SU-DHL-6 (cell line): Measurements from ENCODE around the gene ABTB2.

Experiments used
- H2AFZ ChIP-seq: fragments of 200-600 bp; sonication (generic); 2 replicates; pipeline ENCODE4 v1.6.1; 2014; ENCODE audit warnings: low read depth, mild to moderate bottlenecking, moderate library complexity, mixed read lengths, antibody characterized with exemption, low read length; ENCODE audit not compliant: severe bottlenecking
- H3F3A ChIP-seq: fragments of 200-600 bp; shearing (Covaris generic); 2 replicates; pipeline ENCODE4 v1.6.0; 2016; ENCODE audit warnings: antibody characterized with exemption, mild to moderate bottlenecking; ENCODE audit not compliant: insufficient read depth
- H3K27ac ChIP-seq: fragments of 200-600 bp; sonication (generic); 2 replicates; pipeline ENCODE4 v1.5.1; 2016; ENCODE audit warnings: low read depth, mild to moderate bottlenecking, low read length, moderate library complexity, mixed read lengths
- H3K27me3 ChIP-seq: fragments of 200-600 bp; sonication (generic), shearing (Covaris generic); 2 replicates; pipeline ENCODE4 v1.6.0; 2014; ENCODE audit warnings: mild to moderate bottlenecking, low read length
- H3K36me3 ChIP-seq: fragments of 200-600 bp; sonication (generic); 2 replicates; pipeline ENCODE4 v1.6.1; 2014; ENCODE audit warnings: mild to moderate bottlenecking, low read length, mixed read lengths
- H3K4me2 ChIP-seq: fragments of 300-600, 200-600 bp; shearing (Covaris generic), sonication (generic); 2 replicates; pipeline ENCODE4 v1.6.0; 2014; ENCODE audit warnings: low read length, low read depth, mild to moderate bottlenecking; ENCODE audit not compliant: poor library complexity, severe bottlenecking
- H3K4me3 ChIP-seq: fragments of 200-600 bp; sonication (generic); 2 replicates; pipeline ENCODE4 v1.5.1; 2014; ENCODE audit warnings: antibody characterized with exemption, low read length, mild to moderate bottlenecking, mixed read lengths; ENCODE audit not compliant: insufficient read depth, poor library complexity, severe bottlenecking
- H3K79me2 ChIP-seq: fragments of 200-600 bp; sonication (generic); 2 replicates; pipeline ENCODE4 v1.6.1; 2014; ENCODE audit warnings: mild to moderate bottlenecking, low read length, moderate library complexity; ENCODE audit not compliant: insufficient read depth
- H3K9ac ChIP-seq: fragments of 200-600 bp; sonication (generic); 2 replicates; pipeline ENCODE4 v1.7.0; 2014; ENCODE audit warnings: mild to moderate bottlenecking, low read length
- H3K9me2 ChIP-seq: fragments of 200-600 bp; sonication (generic); replicated peaks from 2 replicates; pipeline ENCODE4 v1.6.1; 2014; ENCODE audit warnings: low read length; ENCODE audit not compliant: insufficient read depth
- H3K9me3 ChIP-seq: fragments of 200-600 bp; sonication (generic); 2 replicates; pipeline ENCODE4 v1.6.1; 2014; ENCODE audit warnings: low read length, mixed read lengths; ENCODE audit not compliant: insufficient read depth
- H4K20me1 ChIP-seq: fragments of 200-600 bp; sonication (generic); 2 replicates; pipeline ENCODE4 v1.6.1; 2014; ENCODE audit warnings: low read depth, mild to moderate bottlenecking, antibody characterized with exemption, low read length, moderate library complexity, mixed read lengths
- EZH2phosphoT487 ChIP-seq: fragments of 200-600 bp; sonication (generic), shearing (Covaris generic); conservative IDR thresholded peaks from 2 replicates; pipeline ENCODE4 v1.6.1; 2018; ENCODE audit warnings: mild to moderate bottlenecking, antibody characterized with exemption, low read length, moderate library complexity, mixed read lengths
- TF ChIP-seq, protein P1 (sequence below): fragments of 200-600 bp; sonication (generic); IDR thresholded peaks from one replicate; pipeline ENCODE4 v1.5.1; 2017; ENCODE audit warnings: antibody characterized with exemption, mild to moderate bottlenecking, low read length, moderate library complexity; ENCODE audit not compliant: insufficient read depth, poor library complexity, severe bottlenecking

Gene ABTB2

DNA sequence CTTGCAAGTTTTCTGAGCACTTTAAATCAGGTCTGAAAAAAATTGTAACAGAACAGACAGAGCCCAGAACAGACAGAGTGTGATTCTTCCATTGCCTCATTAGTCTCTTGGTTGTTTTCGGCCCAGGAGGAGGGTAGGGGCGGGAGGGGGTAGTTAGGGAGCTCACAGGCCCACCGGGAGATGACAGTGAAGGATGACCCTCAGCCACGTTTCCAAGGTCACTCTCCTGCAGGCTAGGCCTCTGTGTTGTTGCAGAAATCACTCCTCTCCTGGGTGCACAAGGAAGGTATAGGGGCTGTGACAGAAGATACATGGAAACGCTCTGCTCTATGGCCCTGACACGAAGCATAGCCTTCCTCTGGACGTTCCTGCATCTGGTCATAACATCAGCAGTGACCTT is 69.3 kb downstream of the ABTB2 start:
- no peaks in the 10 kb centered on the region for H3F3A ChIP-seq
- H3K79me2 ChIP-seq: no peaks in the 10 kb centered on the region
- TF ChIP-seq, protein P1, sequence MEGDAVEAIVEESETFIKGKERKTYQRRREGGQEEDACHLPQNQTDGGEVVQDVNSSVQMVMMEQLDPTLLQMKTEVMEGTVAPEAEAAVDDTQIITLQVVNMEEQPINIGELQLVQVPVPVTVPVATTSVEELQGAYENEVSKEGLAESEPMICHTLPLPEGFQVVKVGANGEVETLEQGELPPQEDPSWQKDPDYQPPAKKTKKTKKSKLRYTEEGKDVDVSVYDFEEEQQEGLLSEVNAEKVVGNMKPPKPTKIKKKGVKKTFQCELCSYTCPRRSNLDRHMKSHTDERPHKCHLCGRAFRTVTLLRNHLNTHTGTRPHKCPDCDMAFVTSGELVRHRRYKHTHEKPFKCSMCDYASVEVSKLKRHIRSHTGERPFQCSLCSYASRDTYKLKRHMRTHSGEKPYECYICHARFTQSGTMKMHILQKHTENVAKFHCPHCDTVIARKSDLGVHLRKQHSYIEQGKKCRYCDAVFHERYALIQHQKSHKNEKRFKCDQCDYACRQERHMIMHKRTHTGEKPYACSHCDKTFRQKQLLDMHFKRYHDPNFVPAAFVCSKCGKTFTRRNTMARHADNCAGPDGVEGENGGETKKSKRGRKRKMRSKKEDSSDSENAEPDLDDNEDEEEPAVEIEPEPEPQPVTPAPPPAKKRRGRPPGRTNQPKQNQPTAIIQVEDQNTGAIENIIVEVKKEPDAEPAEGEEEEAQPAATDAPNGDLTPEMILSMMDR: no peak
- no peak for TF ChIP-seq EZH2phosphoT487
- no peaks in the 10 kb centered on the region for H3K9me2 ChIP-seq
- H3K27me3 ChIP-seq: no peaks in the 10 kb centered on the region
- H3K27ac ChIP-seq: no peak overlapping the region
- H4K20me1 ChIP-seq: no peaks in the 10 kb centered on the region
- no peak overlapping the region for H2AFZ ChIP-seq
- no peaks in the 10 kb centered on the region for H3K36me3 ChIP-seq
- no peaks in the 10 kb centered on the region for H3K9me3 ChIP-seq
- H3K4me2 ChIP-seq: no peak overlapping the region
- H3K9ac ChIP-seq: no peak overlapping the region
- H3K4me3 ChIP-seq: no peak overlapping the region

DNA sequence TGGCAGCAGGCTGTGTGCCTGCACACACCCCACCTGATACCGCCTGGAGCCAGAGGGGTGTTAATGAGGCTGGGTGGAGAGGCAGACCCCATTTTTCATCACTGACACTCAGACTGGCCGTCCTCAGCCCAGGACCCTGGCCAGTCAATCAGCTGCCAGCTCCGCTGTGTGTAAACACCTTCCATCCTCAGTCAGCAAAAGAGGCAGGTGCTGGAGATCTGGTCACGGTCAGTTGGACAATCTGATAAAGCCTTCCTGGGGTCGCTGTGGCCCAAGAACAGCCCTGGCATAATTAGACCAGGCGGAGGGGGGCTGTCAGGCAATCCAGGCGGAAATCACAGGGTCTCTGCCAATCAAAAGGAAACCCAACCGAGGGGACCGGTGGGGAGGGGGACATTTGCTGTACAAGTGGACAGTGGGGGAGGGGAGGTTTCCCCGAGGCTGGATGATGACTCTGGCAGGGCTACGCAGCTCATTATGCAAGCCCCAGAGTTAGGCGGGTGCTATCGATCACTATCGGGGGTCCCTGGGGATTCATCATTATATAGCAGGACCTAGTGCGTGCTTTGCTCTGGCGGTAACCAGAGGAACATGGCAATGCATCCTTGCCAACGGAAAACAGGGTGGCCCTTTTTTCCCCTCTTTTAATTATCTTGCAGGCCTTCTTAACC is 72.9 kb downstream of the ABTB2 start:
- H3K36me3 ChIP-seq: no peaks in the 10 kb centered on the region
- no peaks in the 10 kb centered on the region for H3F3A ChIP-seq
- H3K4me2 ChIP-seq: no peak overlapping the region
- H3K4me3 ChIP-seq: no peak overlapping the region
- no peaks in the 10 kb centered on the region for H3K27me3 ChIP-seq
- H3K79me2 ChIP-seq: no peaks in the 10 kb centered on the region
- H3K9ac ChIP-seq: no peak overlapping the region
- no peaks in the 10 kb centered on the region for H3K9me3 ChIP-seq
- TF ChIP-seq, protein P1: no peak
- TF ChIP-seq EZH2phosphoT487: no peak
- no peaks in the 10 kb centered on the region for H3K9me2 ChIP-seq
- no peaks in the 10 kb centered on the region for H4K20me1 ChIP-seq
- H3K27ac ChIP-seq: no peak overlapping the region
- H2AFZ ChIP-seq: no peak overlapping the region

DNA sequence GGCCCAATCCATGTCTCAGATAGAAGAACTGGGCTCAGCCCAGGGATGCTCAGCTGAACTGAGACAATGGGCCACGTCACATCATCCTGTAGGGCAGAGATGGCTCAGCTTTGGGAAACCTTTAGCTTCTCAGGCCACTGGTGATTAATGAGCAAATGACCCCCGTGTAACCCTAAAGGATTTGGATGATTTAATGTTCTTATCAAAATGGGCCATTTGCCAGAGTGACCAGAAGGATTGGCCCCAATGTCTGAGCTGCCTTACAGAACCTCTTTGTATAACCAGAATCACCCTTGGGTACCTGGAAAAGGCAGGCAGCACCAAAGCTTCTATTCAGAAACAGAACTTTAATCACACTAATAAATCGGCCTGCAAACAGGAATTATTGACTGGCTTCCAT is 73.7 kb downstream of the ABTB2 start:
- Histone ChIP-seq H3K27me3 (no peaks in the 10 kb centered on the region), H3K27ac (no peak overlapping the region)
- TF ChIP-seq, protein P1: no peak
- TF ChIP-seq EZH2phosphoT487: no peak

More for the DNA sequence above, 73.7 kb downstream of the ABTB2 start:
- H3K4me2 ChIP-seq: no peak overlapping the region
- no peaks in the 10 kb centered on the region for H3K9me2 ChIP-seq
- no peaks in the 10 kb centered on the region for H4K20me1 ChIP-seq
- H3K36me3 ChIP-seq: no peaks in the 10 kb centered on the region
- H3K9me3 ChIP-seq: no peaks in the 10 kb centered on the region
- H3K4me3 ChIP-seq: no peak overlapping the region
- H3K9ac ChIP-seq: no peak overlapping the region
- no peak overlapping the region for H2AFZ ChIP-seq
- H3F3A ChIP-seq: no peaks in the 10 kb centered on the region
- no peaks in the 10 kb centered on the region for H3K79me2 ChIP-seq
